Caco-2 (cell line): ENCODE data around the gene NTN1. TPM values are rescaled to one million over a fixed set of nuclear protein-coding genes. Genes with fewer than 3 reads are reported as not detected.

Experiments
- BruUV-seq: library from RNA; stranded (reverse); fragments of 400-500 nt; replicated peaks from 2 replicates; lab custom pipeline; 2021; lab: Mats Ljungman, UMichigan
- CTCF ChIA-PET: fragments of 300-600 bp; sonication (Branson Sonifier 250); formaldehyde crosslinking; loops from one replicate; lab custom pipeline; 2022; ENCODE audit warnings: antibody characterized with exemption; lab: Charles Lee
- POLR2A ChIA-PET: fragments of 300-600 bp; sonication (Branson Sonifier 250); formaldehyde crosslinking; loops from one replicate; lab custom pipeline; 2022; ENCODE audit warnings: antibody characterized with exemption; lab: Charles Lee
- DNase-seq, 2 experiments: peaks; one replicate each; pipeline versions ENCODE4 v3.0.0 to v3.0.0-alpha.2; 2020 to 2022
- H3K27me3 ChIP-seq: replicated peaks from 2 replicates; pipeline ENCODE4 v1.6.0; 2011; ENCODE audit warnings: low read length; ENCODE audit not compliant: control insufficient read depth, insufficient read depth
- H3K36me3 ChIP-seq: 2 replicates; pipeline ENCODE4 v1.5.1; 2011; ENCODE audit warnings: low read length; ENCODE audit not compliant: control insufficient read depth, insufficient read depth
- H3K4me1 ChIP-seq: fragments of 250-450 bp; sonication (Bioruptor Pico); 2 replicates; pipeline ENCODE4 v1.5.1; 2020; ENCODE audit warnings: mild to moderate bottlenecking
- H3K4me3 ChIP-seq: 2 replicates; pipeline ENCODE4 v1.5.1; 2011; ENCODE audit warnings: low read depth, mild to moderate bottlenecking, control low read depth, low read length
- H3K9me3 ChIP-seq: fragments of 250-450 bp; sonication (Bioruptor Pico); 2 replicates; pipeline ENCODE4 v1.5.1; 2020; ENCODE audit warnings: mild to moderate bottlenecking, moderate library complexity
- H3K27ac Mint-ChIP-seq: one replicate; pipeline ENCODE4 v1.8.0; 2022; ENCODE audit warnings: mixed read lengths; ENCODE audit not compliant: unreplicated experiment
- H3K27me3 Mint-ChIP-seq: one replicate; pipeline ENCODE4 v1.8.0; 2022; ENCODE audit warnings: mixed read lengths; ENCODE audit not compliant: insufficient read depth, unreplicated experiment
- H3K36me3 Mint-ChIP-seq: one replicate; pipeline ENCODE4 v1.8.0; 2022; ENCODE audit warnings: mild to moderate bottlenecking, mixed read lengths; ENCODE audit not compliant: insufficient read depth, unreplicated experiment
- H3K4me1 Mint-ChIP-seq: one replicate; pipeline ENCODE4 v1.8.0; 2022; ENCODE audit warnings: low read depth, mixed read lengths; ENCODE audit not compliant: unreplicated experiment
- H3K4me3 Mint-ChIP-seq: one replicate; pipeline ENCODE4 v1.8.0; 2022; ENCODE audit warnings: mild to moderate bottlenecking, moderate library complexity, mixed read lengths; ENCODE audit not compliant: unreplicated experiment
- H3K9me3 Mint-ChIP-seq: one replicate; pipeline ENCODE4 v1.8.0; 2022; ENCODE audit warnings: mixed read lengths; ENCODE audit not compliant: unreplicated experiment
- CTCF ChIP-seq, 2 experiments: fragments of 200-600 bp in 1 of 2; IDR thresholded peaks; 1 replicate in 1 of 2; 2 replicates in 1 of 2; pipeline versions ENCODE4 v1.5.1 to v1.8.0; 2011 to 2022; ENCODE audit warnings: antibody characterized with exemption in 1 of 2, control low read depth in 1 of 2, inconsistent platforms in 1 of 2, low read depth in 1 of 2, low read length in 1 of 2, mild to moderate bottlenecking in 1 of 2, moderate library complexity in 1 of 2; ENCODE audit not compliant: insufficient read depth in 1 of 2, severe bottlenecking in 1 of 2, unreplicated experiment in 1 of 2
- intact Hi-C: fragments of 100-400 bp; cut with micrococcal nuclease; formaldehyde crosslinking; loops from one replicate; pipeline ENCODE4 v1.10.0; 2022; ENCODE audit not compliant: unreplicated experiment
- total RNA-seq: library from RNA; stranded (reverse); gene quantifications from 2 replicates; pipeline ENCODE4 v1.2.3, GENCODE V29; 2022

The NTN1 gene
- total RNA-seq, 1 experiment from 2014 or later: 0.88 TPM

- Histone ChIP-seq H3K9me3 (no peaks in the 10 kb centered on the region), H3K4me3 (no peak overlapping the region), H3K36me3 (no peaks in the 10 kb centered on the region), H3K4me1 (no peaks in the 10 kb centered on the region), H3K27me3 (no peaks in the 10 kb centered on the region)
- no peak for DNase-seq
- no TSS peak for BruUV-seq
- intact Hi-C loops: no loop called here
- Mint-ChIP-seq H3K27ac (no peak overlapping the region), H3K4me1 (no peaks in the 10 kb centered on the region), H3K9me3 (no peaks in the 10 kb centered on the region), H3K36me3 (no peaks in the 10 kb centered on the region), H3K27me3 (no peaks in the 10 kb centered on the region), H3K4me3 (no peak overlapping the region)
- TF ChIP-seq CTCF (IDR thresholded peaks at IDR 0.05; ENCODE audit: insufficient read depth in 1 of 2, low read depth in 1 of 2, low read length in 1 of 2, severe bottlenecking in 1 of 2, unreplicated experiment in 1 of 2): no peak
- POLR2A ChIA-PET: no interaction called here
- CTCF ChIA-PET: no interaction called here
Measured at GRCh38 chr17:9241371-9241712, 220.0 kb downstream of the NTN1 start.

- DNase-seq: no peak
- Histone ChIP-seq H3K27me3 (no peaks in the 10 kb centered on the region), H3K9me3 (no peaks in the 10 kb centered on the region), H3K4me1 (no peaks in the 10 kb centered on the region), H3K4me3 (no peak overlapping the region), H3K36me3 (no peaks in the 10 kb centered on the region)
- Mint-ChIP-seq H3K27me3 (no peaks in the 10 kb centered on the region), H3K4me1 (no peaks in the 10 kb centered on the region), H3K36me3 (no peaks in the 10 kb centered on the region), H3K9me3 (no peaks in the 10 kb centered on the region), H3K4me3 (no peak overlapping the region), H3K27ac (no peak overlapping the region)
- POLR2A ChIA-PET: no interaction called here
- CTCF ChIA-PET: no interaction called here
- no TSS peak for BruUV-seq
- no peak for TF ChIP-seq CTCF (IDR thresholded peaks at IDR 0.05; ENCODE audit: insufficient read depth in 1 of 2, low read depth in 1 of 2, low read length in 1 of 2, severe bottlenecking in 1 of 2, unreplicated experiment in 1 of 2)
- intact Hi-C loops: no loop called here
Measured at GRCh38 chr17:9241774-9242496, 220.6 kb downstream of the NTN1 start.

GRCh38 chr17:9242497-9242881 is 221.2 kb downstream of the NTN1 start:
- ChIA-PET POLR2A (no interaction called here), CTCF (no interaction called here)
- DNase-seq: no peak
- BruUV-seq: no TSS peak
- Mint-ChIP-seq H3K4me3 (no peak overlapping the region), H3K4me1 (no peaks in the 10 kb centered on the region), H3K36me3 (no peaks in the 10 kb centered on the region), H3K27me3 (no peaks in the 10 kb centered on the region), H3K27ac (no peak overlapping the region), H3K9me3 (no peaks in the 10 kb centered on the region)
- Histone ChIP-seq H3K36me3 (no peaks in the 10 kb centered on the region), H3K27me3 (no peaks in the 10 kb centered on the region), H3K4me3 (no peak overlapping the region), H3K9me3 (no peaks in the 10 kb centered on the region), H3K4me1 (no peaks in the 10 kb centered on the region)
- no peak for TF ChIP-seq CTCF (IDR thresholded peaks at IDR 0.05; ENCODE audit: insufficient read depth in 1 of 2, low read depth in 1 of 2, low read length in 1 of 2, severe bottlenecking in 1 of 2, unreplicated experiment in 1 of 2)
- intact Hi-C loops: no loop called here
